ENCODE results near the gene NME2. TPM values are rescaled to one million over a fixed set of nuclear protein-coding genes. Genes with fewer than 3 reads are reported as not detected.
"Not testable (repeated sequence)": the region's sequence is repeated elsewhere in the genome, so short reads cannot be mapped to it uniquely, and the experiment has no call there.

NME2 gene
- total and polyA plus RNA-seq, 2 experiments from 2014 or later, result 393 to 585 TPM

DNA sequence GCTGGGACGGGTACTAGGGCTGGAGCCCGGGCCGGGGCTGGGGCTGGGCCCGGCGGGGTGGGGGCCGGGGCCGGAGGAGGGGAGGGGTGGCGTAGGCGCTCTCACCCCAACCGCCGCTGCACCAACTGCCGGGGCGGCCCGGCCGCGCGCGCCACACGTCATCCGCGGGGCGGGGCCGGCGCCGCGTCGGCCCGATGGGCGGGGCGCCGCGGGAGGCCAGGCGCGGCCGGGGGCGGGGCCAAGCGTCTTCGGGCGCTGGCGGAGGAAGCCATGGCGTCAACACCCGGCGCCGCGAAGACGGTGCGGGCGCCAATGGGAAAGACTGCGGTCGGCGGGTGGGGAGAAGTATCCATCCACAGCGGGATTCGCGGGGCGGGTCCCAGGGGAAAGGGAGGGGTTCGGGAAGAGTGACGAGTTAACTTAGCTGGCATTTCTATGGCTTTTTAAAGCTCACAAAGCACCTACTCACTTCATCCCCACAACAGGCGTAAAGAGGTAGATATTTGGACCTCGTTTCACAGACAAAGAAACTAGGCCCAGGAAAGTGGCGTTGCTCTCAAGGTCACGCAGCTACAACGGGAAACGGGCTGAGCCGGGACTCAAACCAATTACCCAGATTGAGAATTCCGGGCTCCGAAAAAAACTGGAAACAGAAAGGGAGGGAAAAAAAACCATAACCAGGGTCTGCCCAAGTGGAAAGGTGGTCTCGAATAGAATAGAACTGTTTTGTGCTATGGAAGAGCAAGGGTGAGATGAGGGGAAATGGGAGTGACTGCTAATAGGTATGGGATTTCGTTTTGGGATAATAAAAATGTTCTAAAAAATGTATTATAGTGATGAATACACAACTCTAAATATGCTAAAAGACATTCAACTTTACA, 45.2 kb upstream of the NME2 start, which contains the start of gene SPAG9:
SPAG9 (minus strand) TSS at position 130 of the 881 bp plus-strand sequence. CDS start 212 bp downstream, outside the sequence.
- Histone ChIP-seq H3K9me3 (ENCODE audit: low read depth) (no peaks in the 10 kb centered on the region), H3K27me3 (no peaks in the 10 kb centered on the region), H3K4me1 (ENCODE audit: low read depth) (peaks cover 9% of the 10 kb centered on the region), H3K36me3 (no peaks in the 10 kb centered on the region), H3K4me3 (peak within 1 kb of the TSS; percentile 97), H3K27ac (peak within 1 kb of the TSS; percentile 98)
- DNase-seq (ENCODE audit: low read depth in 1 of 2, low spot score in 1 of 2), result peak; percentile 98
- TF ChIP-seq, protein P1, sequence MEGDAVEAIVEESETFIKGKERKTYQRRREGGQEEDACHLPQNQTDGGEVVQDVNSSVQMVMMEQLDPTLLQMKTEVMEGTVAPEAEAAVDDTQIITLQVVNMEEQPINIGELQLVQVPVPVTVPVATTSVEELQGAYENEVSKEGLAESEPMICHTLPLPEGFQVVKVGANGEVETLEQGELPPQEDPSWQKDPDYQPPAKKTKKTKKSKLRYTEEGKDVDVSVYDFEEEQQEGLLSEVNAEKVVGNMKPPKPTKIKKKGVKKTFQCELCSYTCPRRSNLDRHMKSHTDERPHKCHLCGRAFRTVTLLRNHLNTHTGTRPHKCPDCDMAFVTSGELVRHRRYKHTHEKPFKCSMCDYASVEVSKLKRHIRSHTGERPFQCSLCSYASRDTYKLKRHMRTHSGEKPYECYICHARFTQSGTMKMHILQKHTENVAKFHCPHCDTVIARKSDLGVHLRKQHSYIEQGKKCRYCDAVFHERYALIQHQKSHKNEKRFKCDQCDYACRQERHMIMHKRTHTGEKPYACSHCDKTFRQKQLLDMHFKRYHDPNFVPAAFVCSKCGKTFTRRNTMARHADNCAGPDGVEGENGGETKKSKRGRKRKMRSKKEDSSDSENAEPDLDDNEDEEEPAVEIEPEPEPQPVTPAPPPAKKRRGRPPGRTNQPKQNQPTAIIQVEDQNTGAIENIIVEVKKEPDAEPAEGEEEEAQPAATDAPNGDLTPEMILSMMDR (IDR thresholded peaks at IDR 0.05; ENCODE audit: low read depth, low read length), result no peak

DNA sequence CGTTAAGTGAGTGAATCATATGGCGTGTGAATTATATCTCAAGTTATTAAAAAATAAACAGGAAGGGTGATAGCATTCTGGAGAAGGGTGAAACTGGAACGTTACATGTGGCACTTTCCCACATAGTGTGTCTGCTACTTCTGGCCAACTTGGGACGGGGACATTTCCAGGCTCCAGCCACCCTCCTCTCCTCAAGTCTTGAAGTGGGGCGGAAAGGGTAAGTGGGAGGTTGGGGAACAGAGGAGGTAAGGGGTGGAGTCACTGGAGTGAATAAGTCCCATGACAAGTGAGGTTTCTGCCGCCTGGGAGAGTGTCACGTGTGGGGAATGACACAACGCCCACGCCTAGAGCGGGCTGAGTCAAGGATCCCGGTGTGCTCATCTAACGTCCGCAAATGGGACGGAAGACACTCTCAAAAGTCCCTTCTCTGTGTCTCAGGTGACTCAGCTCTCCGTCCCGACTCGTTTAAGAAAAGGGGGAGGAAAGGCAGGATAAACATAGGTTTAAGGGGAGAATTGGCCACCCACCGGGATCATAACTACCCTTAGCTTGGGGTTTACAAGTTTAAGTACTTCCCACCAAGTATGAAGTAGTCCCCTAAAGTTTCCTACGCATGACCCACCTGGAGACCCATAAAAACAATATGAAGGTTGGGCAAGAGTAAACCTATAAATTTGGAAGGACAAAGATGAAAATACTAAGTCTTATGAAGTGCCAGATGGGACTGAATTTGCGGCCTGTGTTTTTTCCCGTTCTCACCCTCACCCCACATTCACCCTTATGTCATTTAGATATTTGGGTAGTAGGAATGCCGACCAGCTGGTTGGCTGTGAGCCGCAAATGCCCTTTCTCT, 44.4 kb upstream of the NME2 start:
- Histone ChIP-seq H3K9me3 (ENCODE audit: low read depth) (no peaks in the 10 kb centered on the region), H3K27ac (peak overlapping the region; percentile 98), H3K36me3 (no peaks in the 10 kb centered on the region), H3K4me1 (ENCODE audit: low read depth) (peaks cover 9% of the 10 kb centered on the region), H3K4me3 (peak overlapping the region; percentile 48), H3K27me3 (no peaks in the 10 kb centered on the region)
- peak; percentile 71 to 93 for DNase-seq (ENCODE audit: low read depth in 1 of 2, low spot score in 1 of 2)
- TF ChIP-seq, protein P1 (IDR thresholded peaks at IDR 0.05; ENCODE audit: low read depth, low read length), result no peak

DNA sequence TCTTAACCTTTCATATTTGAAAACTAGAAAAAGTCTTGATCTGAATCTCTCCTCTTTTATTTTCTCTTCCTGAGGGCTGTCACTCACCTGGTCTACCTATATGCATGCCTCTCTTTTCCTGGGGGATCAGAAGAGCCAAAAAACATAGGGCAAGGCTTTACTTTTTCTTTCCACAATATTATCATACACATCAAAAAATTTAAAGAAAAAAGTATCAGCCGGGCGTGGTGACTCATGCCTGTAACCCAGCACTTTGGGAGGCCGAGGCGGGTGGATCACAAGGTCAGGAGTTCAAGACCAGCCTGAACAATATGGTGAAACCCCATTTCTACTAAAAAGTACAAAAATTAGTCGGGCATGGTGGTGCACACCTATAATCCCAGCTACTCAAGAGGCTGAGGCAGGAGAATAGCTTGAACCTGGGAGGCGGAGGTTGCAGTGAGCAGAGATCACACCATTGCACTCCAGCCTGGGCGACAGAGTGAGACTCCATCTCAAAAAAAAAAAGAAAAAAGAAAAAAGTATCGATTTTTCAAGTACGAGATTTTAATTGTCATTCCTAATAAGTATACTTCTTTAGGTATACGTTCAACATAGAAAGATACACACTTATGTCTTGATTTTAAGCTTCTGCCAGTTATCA, 43.6 kb upstream of the NME2 start:
- not testable (repeated sequence) for H3K27me3 ChIP-seq; H3K4me3 ChIP-seq; DNase-seq (ENCODE audit: low read depth in 1 of 2, low spot score in 1 of 2); H3K27ac ChIP-seq; H3K4me1 ChIP-seq (ENCODE audit: low read depth); H3K36me3 ChIP-seq; H3K9me3 ChIP-seq (ENCODE audit: low read depth)

DNA sequence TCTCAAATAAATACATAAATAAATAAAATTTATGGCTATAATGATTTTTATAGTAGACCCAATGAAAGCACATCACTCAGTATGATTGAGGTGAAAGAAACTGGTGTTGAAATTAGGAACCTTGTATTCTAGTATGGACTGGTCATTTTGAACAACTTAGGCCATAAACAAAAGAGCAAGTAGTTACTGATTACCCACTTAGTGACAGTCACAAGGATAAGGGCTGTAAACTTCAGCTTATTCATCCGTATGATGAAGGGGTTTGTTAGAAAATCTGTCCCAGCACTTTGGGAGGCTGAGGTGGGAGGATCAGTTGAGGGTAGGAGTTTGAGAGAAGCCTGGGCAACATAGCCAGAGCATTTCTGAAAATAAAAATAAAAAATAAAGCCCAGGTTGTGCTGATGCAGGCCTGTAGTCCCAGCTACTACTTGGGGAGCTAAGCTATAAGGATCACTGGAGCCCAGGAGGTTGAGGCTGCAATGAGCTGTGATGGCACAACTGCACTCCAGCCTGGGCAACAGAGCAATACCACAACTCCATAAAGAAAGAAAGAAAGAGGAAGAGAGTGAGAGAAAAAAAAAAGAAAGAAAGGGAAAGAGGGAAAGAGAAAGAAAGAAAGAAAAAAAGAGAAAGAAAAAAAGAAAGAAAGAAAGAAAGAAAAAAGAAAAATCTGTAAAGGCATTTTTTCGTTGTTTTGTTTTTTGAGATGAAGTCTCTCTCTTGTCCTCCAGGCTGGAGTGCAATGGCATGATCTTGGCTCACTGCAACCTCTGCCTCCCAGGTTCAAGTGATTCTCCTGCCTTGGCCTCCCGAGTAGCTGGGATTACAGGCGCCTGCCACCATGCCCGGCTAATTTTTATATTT, 41.3 kb upstream of the NME2 start:
- TF ChIP-seq, protein P1 (IDR thresholded peaks at IDR 0.05; ENCODE audit: low read depth, low read length), result no peak
- Histone ChIP-seq H3K27ac (no peak overlapping the region), H3K4me1 (ENCODE audit: low read depth) (no peaks in the 10 kb centered on the region), H3K36me3 (no peaks in the 10 kb centered on the region), H3K4me3 (no peak overlapping the region), H3K27me3 (no peaks in the 10 kb centered on the region), H3K9me3 (ENCODE audit: low read depth) (no peaks in the 10 kb centered on the region)
- no peak for DNase-seq (ENCODE audit: low read depth in 1 of 2, low spot score in 1 of 2)

DNA sequence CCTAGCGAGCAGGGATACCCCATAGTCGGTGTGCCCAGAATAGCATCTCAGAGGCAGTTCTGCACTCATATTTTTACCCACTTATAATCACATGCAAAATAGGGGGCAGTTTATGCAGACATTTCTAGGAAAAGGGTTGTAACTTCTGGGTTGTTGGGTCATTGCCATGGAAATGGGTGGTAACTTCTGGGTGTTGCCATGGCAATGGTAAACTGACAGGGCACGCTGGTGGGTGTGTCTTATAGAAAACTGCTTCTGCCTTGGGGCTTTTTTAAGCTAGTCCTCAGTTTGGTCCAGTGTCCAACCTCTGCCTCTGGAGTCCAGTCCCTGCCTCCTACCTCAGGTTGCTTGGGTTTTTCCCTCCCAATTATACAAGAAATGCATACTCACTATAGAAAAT, 38.1 kb upstream of the NME2 start:
- Histone ChIP-seq H3K27ac (no peak overlapping the region), H3K4me3 (no peak overlapping the region), H3K4me1 (ENCODE audit: low read depth) (no peaks in the 10 kb centered on the region), H3K36me3 (no peaks in the 10 kb centered on the region), H3K9me3 (ENCODE audit: low read depth) (no peaks in the 10 kb centered on the region), H3K27me3 (no peaks in the 10 kb centered on the region)
- peak in 1 of 2 donors; percentile 22 for DNase-seq (ENCODE audit: low read depth in 1 of 2, low spot score in 1 of 2)
- TF ChIP-seq, protein P1 (IDR thresholded peaks at IDR 0.05; ENCODE audit: low read depth, low read length), result no peak

Measured in cardiac muscle cell (in vitro differentiated cells and primary cell).